Transverse colon (tissue), 4 donors: ENCODE measurements around the gene RRP1. TPM values are rescaled to one million over a fixed set of nuclear protein-coding genes. Genes with fewer than 3 reads are reported as not detected.

ENCODE experiments used
- DNase-seq: peaks from one replicate; pipeline ENCODE4 v3.0.0-alpha.2; 2019
- H3K27ac ChIP-seq, 4 donors: fragments of 200-600 bp; sonication (generic); 2 replicates each; pipeline ENCODE4 v1.5.1; 2016 to 2018; ENCODE audit warnings: inconsistent platforms in 4 of 4
- H3K27me3 ChIP-seq: fragments of 200-600 bp; sonication (generic); 2 replicates; pipeline ENCODE4 v1.5.1; 2017; ENCODE audit warnings: inconsistent platforms
- H3K36me3 ChIP-seq, 4 donors: fragments of 200-600 bp; sonication (generic); 2 replicates each; pipeline ENCODE4 v1.5.1; 2017 to 2019; ENCODE audit warnings: inconsistent platforms in 4 of 4
- H3K4me1 ChIP-seq, 4 donors: fragments of 200-600 bp; sonication (generic); 2 replicates each; pipeline ENCODE4 v1.5.1; 2017 to 2020; ENCODE audit warnings: inconsistent platforms in 4 of 4
- H3K4me3 ChIP-seq, 4 donors: fragments of 200-600 bp; sonication (generic); 1 replicate in 1 of 4; 2 replicates in 3 of 4; pipeline versions ENCODE4 v1.5.1 to v1.6.1; 2017 to 2019; ENCODE audit warnings: inconsistent platforms in 4 of 4
- H3K9me3 ChIP-seq, 2 donors: fragments of 200-600 bp; sonication (generic); 2 replicates each; pipeline ENCODE4 v1.5.1; 2017 to 2019; ENCODE audit warnings: inconsistent platforms in 2 of 2
- EP300 ChIP-seq: sonication (generic); formaldehyde crosslinking; IDR thresholded peaks from one replicate; pipeline ENCODE4 v1.6.1; 2017; ENCODE audit warnings: antibody characterized with exemption, low read depth
- POLR2A ChIP-seq: fragments of 450-650 bp; IDR thresholded peaks from one replicate; pipeline ENCODE4 v1.6.1; 2016; ENCODE audit warnings: antibody characterized with exemption, mild to moderate bottlenecking, moderate library complexity
- POLR2AphosphoS5 ChIP-seq, 3 donors: sonication (generic); formaldehyde crosslinking; IDR thresholded peaks; one replicate each; pipeline ENCODE4 v1.6.1; 2016; ENCODE audit warnings: antibody characterized with exemption in 3 of 3
- WGBS, 2 donors: methylation state at CpG; one replicate each; pipeline ENCODE4 v1.1.5; 2018; ENCODE audit warnings: low coverage in 1 of 2; 5-methylcytosine and 5-hydroxymethylcytosine counted together
- in situ Hi-C, 4 donors: fragments of 200-750 bp; cut with MboI; loops; one replicate each; pipeline versions ENCODE4 v1.15.0 to v1.15.1; 2017; ENCODE audit warnings: low sequenced_read_pairs in 3 of 4, low pct_ligation_motif_present in 1 of 4, low pct_unique_long_range_greater_than_20kb in 1 of 4
- intact Hi-C: fragments of 100-400 bp; cut with DNase I; formaldehyde crosslinking; loops from one replicate; pipeline ENCODE4 v1.15.1; 2023; ENCODE audit warnings: low total_unique reads
- total RNA-seq, 4 donors: library from RNA; depleted of rRNA; stranded (reverse); fragments of >200 nt; gene quantifications; one replicate each; pipeline ENCODE4 v1.1.0, GENCODE V29; 2016
- TF ChIP-seq, protein P1 (sequence below), 5 experiments: fragments of 200-600 bp in 3 of 5; fragments of 450-650 bp in 2 of 5; sonication (generic) in 3 of 5; IDR thresholded peaks; 1 replicate in 2 of 5; 2 replicates in 3 of 5; pipeline ENCODE4 v1.5.1; 2016 to 2017; ENCODE audit warnings: antibody characterized with exemption in 5 of 5, inconsistent platforms in 3 of 5, mild to moderate bottlenecking in 2 of 5, moderate library complexity in 1 of 5

The RRP1 gene
- total RNA-seq, 4 donors from 2014 or later: 5.2 to 26.1 (median 11.1) TPM

DNA sequence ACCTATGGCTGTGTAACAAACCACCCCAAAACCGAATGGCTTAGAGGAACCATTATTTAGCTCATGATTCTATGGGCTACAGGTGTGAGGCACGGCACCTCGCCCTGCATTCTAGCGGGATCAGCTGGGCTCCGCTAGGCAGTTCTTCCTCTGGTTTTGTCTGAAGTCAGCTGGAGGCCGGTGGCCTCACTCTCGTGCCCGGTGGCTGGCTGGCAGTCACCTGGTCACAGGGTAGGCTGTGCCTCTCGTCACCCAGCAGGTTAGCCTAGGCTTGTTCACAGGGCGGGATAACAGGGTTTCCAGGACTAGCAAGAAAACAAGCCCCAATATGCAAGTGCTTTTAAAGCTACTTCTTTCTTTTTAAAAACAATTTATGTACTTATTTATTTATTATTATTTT is 59.4 kb downstream of the RRP1 start:
- 88% methylated on average over 10 of the region's 10 CpGs; no CpG with 5 or more reads in 1 of the 2 donors for WGBS, 2 donors
- Histone ChIP-seq H3K4me3 (no peak overlapping the region), H3K27ac (no peak overlapping the region), H3K4me1 (peaks cover 0 to 7% (median 0%) of the 10 kb centered on the region in 4 donors), H3K9me3 (no peaks in the 10 kb centered on the region), H3K36me3 (no peaks in the 10 kb centered on the region), H3K27me3 (no peaks in the 10 kb centered on the region)
- intact Hi-C loops (no loop called here), in situ Hi-C loops (loop anchor here in 1 of 4 donors (25.0 kb wide), 1 partner anchor 89 kb away; no protein-coding TSS in a partner anchor)
- DNase-seq: no peak
- TF ChIP-seq, protein P1, sequence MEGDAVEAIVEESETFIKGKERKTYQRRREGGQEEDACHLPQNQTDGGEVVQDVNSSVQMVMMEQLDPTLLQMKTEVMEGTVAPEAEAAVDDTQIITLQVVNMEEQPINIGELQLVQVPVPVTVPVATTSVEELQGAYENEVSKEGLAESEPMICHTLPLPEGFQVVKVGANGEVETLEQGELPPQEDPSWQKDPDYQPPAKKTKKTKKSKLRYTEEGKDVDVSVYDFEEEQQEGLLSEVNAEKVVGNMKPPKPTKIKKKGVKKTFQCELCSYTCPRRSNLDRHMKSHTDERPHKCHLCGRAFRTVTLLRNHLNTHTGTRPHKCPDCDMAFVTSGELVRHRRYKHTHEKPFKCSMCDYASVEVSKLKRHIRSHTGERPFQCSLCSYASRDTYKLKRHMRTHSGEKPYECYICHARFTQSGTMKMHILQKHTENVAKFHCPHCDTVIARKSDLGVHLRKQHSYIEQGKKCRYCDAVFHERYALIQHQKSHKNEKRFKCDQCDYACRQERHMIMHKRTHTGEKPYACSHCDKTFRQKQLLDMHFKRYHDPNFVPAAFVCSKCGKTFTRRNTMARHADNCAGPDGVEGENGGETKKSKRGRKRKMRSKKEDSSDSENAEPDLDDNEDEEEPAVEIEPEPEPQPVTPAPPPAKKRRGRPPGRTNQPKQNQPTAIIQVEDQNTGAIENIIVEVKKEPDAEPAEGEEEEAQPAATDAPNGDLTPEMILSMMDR (IDR thresholded peaks at IDR 0.05): no peak
- TF ChIP-seq POLR2A: no peak
- no peak for TF ChIP-seq POLR2AphosphoS5 (IDR thresholded peaks at IDR 0.05)
- TF ChIP-seq EP300: no peak

DNA sequence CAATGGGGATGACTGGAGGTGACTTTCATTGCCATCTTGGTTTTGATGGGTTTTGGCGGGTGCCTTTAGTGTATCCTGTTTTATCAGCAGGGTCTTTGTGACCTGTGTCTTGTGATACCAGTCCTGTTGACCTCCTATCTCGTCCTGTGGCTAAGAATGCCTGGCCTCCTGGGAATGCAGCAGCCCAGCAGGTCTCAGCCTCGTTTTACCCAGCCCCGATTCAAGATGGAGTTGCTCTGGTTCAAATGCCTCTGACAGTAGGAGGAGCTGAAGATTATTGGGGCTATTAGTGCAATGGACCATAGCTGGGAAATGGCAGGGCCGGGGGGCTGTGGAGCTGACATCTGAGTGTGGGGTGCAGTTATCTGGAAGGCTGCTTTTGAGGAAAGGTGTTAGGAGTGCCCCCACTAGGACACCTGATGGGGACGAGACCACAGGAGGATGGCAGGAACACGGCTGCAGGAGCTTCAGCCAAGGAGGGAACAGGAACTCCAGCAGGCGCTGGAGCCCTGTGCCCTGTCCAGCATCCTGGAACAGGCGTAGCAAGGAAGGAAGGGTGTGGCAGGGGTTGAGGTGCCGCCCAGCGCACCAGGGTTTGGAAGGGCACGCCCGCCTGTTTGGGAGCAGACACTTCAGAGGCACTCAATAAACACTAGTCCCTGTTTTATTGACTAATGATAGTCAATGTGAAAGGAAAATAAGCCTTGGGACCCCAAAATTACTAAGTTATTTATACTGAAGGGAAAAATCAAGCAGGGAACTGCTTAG is 60.3 kb downstream of the RRP1 start:
- in situ Hi-C loops (loop anchor here in 1 of 4 donors (25.0 kb wide), 1 partner anchor 88 kb away; no protein-coding TSS in a partner anchor), intact Hi-C loops (no loop called here)
- 56 to 100% methylated on average over 1 to 13 of the region's 13 CpGs for WGBS, 2 donors
- DNase-seq: no peak
- peaks cover 0 to 7% (median 0%) of the 10 kb centered on the region in 4 donors for H3K4me1 ChIP-seq
- no peaks in the 10 kb centered on the region for H3K36me3 ChIP-seq
- TF ChIP-seq EP300: no peak
- H3K27me3 ChIP-seq: no peaks in the 10 kb centered on the region
- H3K4me3 ChIP-seq: no peak overlapping the region
- H3K27ac ChIP-seq: no peak overlapping the region
- no peaks in the 10 kb centered on the region for H3K9me3 ChIP-seq

DNA sequence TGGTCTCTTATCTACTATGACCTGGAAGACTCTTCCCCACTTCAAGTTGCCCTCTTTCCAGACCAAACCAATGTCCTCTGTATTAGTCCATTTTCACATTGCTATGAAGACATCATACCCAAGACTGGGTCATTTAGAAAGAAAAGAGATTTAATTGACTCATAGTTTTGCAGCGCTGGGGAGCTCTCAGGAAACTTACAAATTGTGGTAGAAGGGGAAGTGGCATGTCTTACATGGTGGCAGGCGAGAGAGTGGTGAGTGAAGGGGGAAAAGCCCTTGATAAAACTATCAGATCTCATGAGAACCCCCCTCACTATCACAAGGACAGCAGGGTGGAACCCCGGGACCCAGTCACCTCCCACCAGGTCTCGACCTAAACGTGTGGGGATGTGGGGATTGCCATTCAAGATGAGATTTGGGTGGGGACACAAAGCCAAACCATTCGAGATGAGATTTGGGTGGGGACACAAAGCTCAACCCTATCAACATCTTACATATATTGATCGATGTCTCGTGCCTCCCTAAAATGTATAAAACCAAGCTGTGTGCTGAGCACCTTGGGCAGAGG is 61.4 kb downstream of the RRP1 start:
- WGBS, 2 donors: 82 to 83% methylated on average over 1 to 8 of the region's 8 CpGs
- Histone ChIP-seq H3K4me1 (peaks cover 0 to 7% (median 0%) of the 10 kb centered on the region in 4 donors), H3K27ac (no peak overlapping the region), H3K36me3 (no peaks in the 10 kb centered on the region), H3K4me3 (no peak overlapping the region), H3K27me3 (no peaks in the 10 kb centered on the region), H3K9me3 (no peaks in the 10 kb centered on the region)
- no peak for DNase-seq
- TF ChIP-seq, protein P1 (IDR thresholded peaks at IDR 0.05): no peak
- TF ChIP-seq POLR2AphosphoS5 (IDR thresholded peaks at IDR 0.05): no peak
- TF ChIP-seq POLR2A: no peak
- no peak for TF ChIP-seq EP300
- in situ Hi-C loops: no loop called here
- intact Hi-C loops: no loop called here

DNA sequence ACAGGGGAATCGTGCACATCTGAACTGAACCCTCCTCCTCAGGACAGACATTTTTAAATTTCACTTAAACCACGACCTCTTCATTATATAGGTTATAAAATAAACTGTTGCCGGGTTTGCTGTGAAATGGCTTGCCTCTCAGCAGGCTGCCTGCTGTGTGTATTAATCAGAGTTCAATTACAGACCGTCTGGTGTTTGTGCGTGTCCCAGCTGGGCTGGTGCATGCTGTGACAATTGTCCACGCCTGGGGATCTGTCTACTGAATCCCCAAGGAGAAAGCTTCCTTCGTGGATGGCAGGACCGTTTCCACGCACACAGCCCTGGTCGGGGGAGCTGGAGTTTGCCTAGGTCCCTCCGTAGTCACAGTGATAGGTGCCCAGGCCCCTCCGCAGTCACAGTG is 62.2 kb downstream of the RRP1 start:
- H3K9me3 ChIP-seq: no peaks in the 10 kb centered on the region
- H3K4me3 ChIP-seq: no peak overlapping the region
- H3K4me1 ChIP-seq: peaks cover 0 to 7% (median 0%) of the 10 kb centered on the region in 4 donors
- no peaks in the 10 kb centered on the region for H3K27me3 ChIP-seq
- intact Hi-C loops (no loop called here), in situ Hi-C loops (no loop called here)
- WGBS, 2 donors: 77% methylated on average over 12 of the region's 12 CpGs; no CpG with 5 or more reads in 1 of the 2 donors
- no peak for DNase-seq
- TF ChIP-seq, protein P1 (IDR thresholded peaks at IDR 0.05): no peak
- TF ChIP-seq POLR2AphosphoS5 (IDR thresholded peaks at IDR 0.05) (no peak), EP300 (no peak), POLR2A (no peak)
- no peak overlapping the region for H3K27ac ChIP-seq
- no peaks in the 10 kb centered on the region for H3K36me3 ChIP-seq
